T-helper 2 cell treated with Interferon-gamma antibody and Interleukin-4, amounts not matched to agents 5 μg/mL and 100 μg/mL, for 36 hours (primary cell): ENCODE measurements around the gene SYNE2.
A peak's percentile ranks its signal among the peaks of the same experiment; 100 is the strongest.

Experiments used
- DNase-seq: peaks from one replicate; pipeline ENCODE4 v3.0.0; 2021; ENCODE audit warnings: low spot score
- H3K27ac Mint-ChIP-seq: one replicate; pipeline ENCODE4 v1.8.0; 2021; ENCODE audit warnings: mild to moderate bottlenecking, mixed read lengths
- H3K27me3 Mint-ChIP-seq: one replicate; pipeline ENCODE4 v1.8.0; 2021; ENCODE audit warnings: low read depth, mixed read lengths
- H3K36me3 Mint-ChIP-seq: one replicate; pipeline ENCODE4 v1.8.0; 2021; ENCODE audit warnings: low read depth, mixed read lengths
- H3K4me1 Mint-ChIP-seq: one replicate; pipeline ENCODE4 v1.8.0; 2021; ENCODE audit warnings: low read depth, mixed read lengths
- H3K4me3 Mint-ChIP-seq: one replicate; pipeline ENCODE4 v1.8.0; 2022; ENCODE audit warnings: mild to moderate bottlenecking, moderate library complexity, mixed read lengths
- H3K9me3 Mint-ChIP-seq: one replicate; pipeline ENCODE4 v1.8.0; 2021; ENCODE audit warnings: mixed read lengths

The SYNE2 gene

GRCh38 chr14:64260418-64260817 is 407.6 kb downstream of the SYNE2 start:
- Mint-ChIP-seq H3K4me1 (peaks cover 5% of the 10 kb centered on the region), H3K4me3 (no peak overlapping the region), H3K27ac (no peak overlapping the region), H3K9me3 (no peaks in the 10 kb centered on the region), H3K27me3 (peaks cover 9% of the 10 kb centered on the region), H3K36me3 (no peaks in the 10 kb centered on the region)
- DNase-seq = no peak

- H3K27ac Mint-ChIP-seq = peak overlapping the region; percentile 85
- peaks cover 3% of the 10 kb centered on the region for H3K36me3 Mint-ChIP-seq
- no peak overlapping the region for H3K4me3 Mint-ChIP-seq
- no peaks in the 10 kb centered on the region for H3K9me3 Mint-ChIP-seq
- DNase-seq = no peak
- no peaks in the 10 kb centered on the region for H3K27me3 Mint-ChIP-seq
- H3K4me1 Mint-ChIP-seq = peaks cover 33% of the 10 kb centered on the region
Observed at GRCh38 chr14:64265222-64265621, 412.4 kb downstream of the SYNE2 start.

GRCh38 chr14:64266239-64266638 is 413.4 kb downstream of the SYNE2 start:
- Mint-ChIP-seq H3K27ac (peak overlapping the region; percentile 85), H3K36me3 (peaks cover 3% of the 10 kb centered on the region), H3K4me1 (peaks cover 33% of the 10 kb centered on the region), H3K9me3 (no peaks in the 10 kb centered on the region), H3K4me3 (peak overlapping the region; percentile 65), H3K27me3 (no peaks in the 10 kb centered on the region)
- DNase-seq = no peak

GRCh38 chr14:64272019-64272418 is 419.2 kb downstream of the SYNE2 start:
- no peaks in the 10 kb centered on the region for H3K36me3 Mint-ChIP-seq
- peaks cover 5% of the 10 kb centered on the region for H3K9me3 Mint-ChIP-seq
- DNase-seq = no peak
- H3K27ac Mint-ChIP-seq = no peak overlapping the region
- peaks cover 15% of the 10 kb centered on the region for H3K4me1 Mint-ChIP-seq
- H3K27me3 Mint-ChIP-seq = peaks cover 14% of the 10 kb centered on the region
- H3K4me3 Mint-ChIP-seq = no peak overlapping the region
